H9 (cell line): ENCODE measurements around the gene COPS6. TPM values are rescaled to one million over a fixed set of nuclear protein-coding genes. Genes with fewer than 3 reads are reported as not detected.

Experiments
- DNase-seq: peaks from one replicate; pipeline ENCODE4 v3.0.0-alpha.2; 2017
- H2AFZ ChIP-seq: one replicate; pipeline ENCODE4 v1.6.1; 2013; ENCODE audit warnings: mild to moderate bottlenecking, low read length, control low read depth, moderate library complexity
- H2AK5ac ChIP-seq: 2 replicates; pipeline ENCODE4 v1.6.1; 2013; ENCODE audit warnings: low read length, control low read depth, mixed read lengths; ENCODE audit not compliant: insufficient read length
- H2BK120ac ChIP-seq: one replicate; pipeline ENCODE4 v1.6.1; 2013; ENCODE audit warnings: low read depth, mild to moderate bottlenecking, low read length, control low read depth, inconsistent platforms; ENCODE audit not compliant: poor library complexity, severe bottlenecking
- H2BK12ac ChIP-seq: 2 replicates; pipeline ENCODE4 v1.6.1; 2013; ENCODE audit warnings: low read length, control low read depth, mixed read lengths, low read depth; ENCODE audit not compliant: insufficient read length
- H2BK15ac ChIP-seq: 2 replicates; pipeline ENCODE4 v1.6.1; 2013; ENCODE audit warnings: low read depth, low read length, control low read depth
- H2BK20ac ChIP-seq: one replicate; pipeline ENCODE4 v1.6.1; 2013; ENCODE audit warnings: low read depth, mild to moderate bottlenecking, low read length, control low read depth, inconsistent platforms; ENCODE audit not compliant: poor library complexity, severe bottlenecking
- H2BK5ac ChIP-seq: 2 replicates; pipeline ENCODE4 v1.6.1; 2013; ENCODE audit warnings: low read length, control low read depth, mixed read lengths; ENCODE audit not compliant: insufficient read length
- H3K14ac ChIP-seq: 2 replicates; pipeline ENCODE4 v1.6.1; 2013; ENCODE audit warnings: low read length, control low read depth; ENCODE audit not compliant: insufficient read depth
- H3K18ac ChIP-seq: 2 replicates; pipeline ENCODE4 v1.6.1; 2013; ENCODE audit warnings: low read depth, mild to moderate bottlenecking, mixed read lengths, low read length, control low read depth; ENCODE audit not compliant: insufficient read length
- H3K23ac ChIP-seq: 2 replicates; pipeline ENCODE4 v1.6.1; 2013; ENCODE audit warnings: low read length, control low read depth, mixed read lengths, low read depth; ENCODE audit not compliant: insufficient read length
- H3K23me2 ChIP-seq: 2 replicates; pipeline ENCODE4 v1.6.1; 2013; ENCODE audit warnings: low read depth, mild to moderate bottlenecking, mixed read lengths, low read length, control low read depth; ENCODE audit not compliant: insufficient read length, poor library complexity, severe bottlenecking
- H3K27ac ChIP-seq: 2 replicates; pipeline ENCODE4 v1.5.1; 2013; ENCODE audit warnings: low read length, control low read depth, mixed read lengths, low read depth; ENCODE audit not compliant: insufficient read length
- H3K27me3 ChIP-seq: 2 replicates; pipeline ENCODE4 v1.6.1; 2013; ENCODE audit warnings: low read length, control low read depth, inconsistent platforms; ENCODE audit not compliant: insufficient read depth
- H3K4ac ChIP-seq: 2 replicates; pipeline ENCODE4 v1.6.1; 2013; ENCODE audit warnings: low read depth, mild to moderate bottlenecking, control low read depth, inconsistent platforms, low read length, moderate library complexity
- H3K4me1 ChIP-seq: 2 replicates; pipeline ENCODE4 v1.6.1; 2013; ENCODE audit warnings: low read length, control low read depth, inconsistent platforms; ENCODE audit not compliant: insufficient read depth
- H3K4me2 ChIP-seq: 2 replicates; pipeline ENCODE4 v1.6.1; 2013; ENCODE audit warnings: low read length, control low read depth, mixed read lengths; ENCODE audit not compliant: insufficient read length, insufficient read depth
- H3K56ac ChIP-seq: 2 replicates; pipeline ENCODE4 v1.6.1; 2013; ENCODE audit warnings: low read depth, mild to moderate bottlenecking, mixed read lengths, low read length, control low read depth; ENCODE audit not compliant: insufficient read length
- H3K79me1 ChIP-seq: 2 replicates; pipeline ENCODE4 v1.6.1; 2013; ENCODE audit warnings: low read depth, mild to moderate bottlenecking, moderate library complexity, low read length, control low read depth, inconsistent platforms; ENCODE audit not compliant: insufficient read depth, poor library complexity, severe bottlenecking
- H3K79me2 ChIP-seq: 2 replicates; pipeline ENCODE4 v1.6.1; 2013; ENCODE audit warnings: low read length, control low read depth, inconsistent platforms; ENCODE audit not compliant: insufficient read depth
- H3K9ac ChIP-seq: 2 replicates; pipeline ENCODE4 v1.6.1; 2013; ENCODE audit warnings: low read length, control low read depth, mixed read lengths; ENCODE audit not compliant: insufficient read length; ENCODE audit errors: extremely low read depth
- H3K9me3 ChIP-seq: one replicate; pipeline ENCODE4 v1.6.1; 2013; ENCODE audit warnings: low read depth, low read length, inconsistent platforms; ENCODE audit not compliant: control insufficient read depth
- H3T11ph ChIP-seq: one replicate; pipeline ENCODE4 v1.6.1; 2013; ENCODE audit warnings: mild to moderate bottlenecking, low read length, control low read depth, inconsistent platforms
- H4K20me1 ChIP-seq: one replicate; pipeline ENCODE4 v1.6.1; 2013; ENCODE audit not compliant: control insufficient read depth, insufficient read length, insufficient read depth
- H4K5ac ChIP-seq: 2 replicates; pipeline ENCODE4 v1.6.1; 2013; ENCODE audit warnings: low read depth, mild to moderate bottlenecking, mixed read lengths, low read length, control low read depth; ENCODE audit not compliant: insufficient read length
- H4K8ac ChIP-seq: replicated peaks from 2 replicates; pipeline ENCODE4 v1.6.1; 2013; ENCODE audit warnings: low read length, control low read depth, mixed read lengths, low read depth; ENCODE audit not compliant: insufficient read length
- H4K91ac ChIP-seq: 2 replicates; pipeline ENCODE4 v1.6.1; 2013; ENCODE audit warnings: low read depth, mild to moderate bottlenecking, moderate library complexity, mixed read lengths, low read length, control low read depth; ENCODE audit not compliant: insufficient read length
- H3K27ac Mint-ChIP-seq, 3 experiments: 2 replicates in 2 of 3; 3 replicates in 1 of 3; pipeline ENCODE4 v1.8.0; 2020 to 2021; ENCODE audit warnings: mixed read lengths in 3 of 3, mild to moderate bottlenecking in 1 of 3, moderate library complexity in 1 of 3
- H3K27me3 Mint-ChIP-seq: 2 replicates; pipeline ENCODE4 v1.8.0; 2021; ENCODE audit warnings: low read depth, mild to moderate bottlenecking, moderate library complexity, mixed read lengths
- H3K36me3 Mint-ChIP-seq, 3 experiments: 2 replicates in 2 of 3; 3 replicates in 1 of 3; pipeline ENCODE4 v1.8.0; 2020 to 2021; ENCODE audit warnings: low read depth in 3 of 3, mixed read lengths in 3 of 3; ENCODE audit not compliant: insufficient read depth in 1 of 3
- H3K4me1 Mint-ChIP-seq, 2 experiments: 2 replicates each; pipeline ENCODE4 v1.8.0; 2020; ENCODE audit warnings: mixed read lengths in 2 of 2
- H3K4me3 Mint-ChIP-seq, 2 experiments: 2 replicates in 1 of 2; 3 replicates in 1 of 2; pipeline ENCODE4 v1.8.0; 2020 to 2021; ENCODE audit warnings: mild to moderate bottlenecking in 2 of 2, mixed read lengths in 2 of 2, moderate library complexity in 1 of 2
- H3K9me3 Mint-ChIP-seq, 2 experiments: 2 replicates in 1 of 2; 3 replicates in 1 of 2; pipeline ENCODE4 v1.8.0; 2020; ENCODE audit warnings: mild to moderate bottlenecking in 2 of 2, mixed read lengths in 2 of 2, moderate library complexity in 1 of 2
- CTCF ChIP-seq: fragments of 200-600 bp; sonication (generic); conservative IDR thresholded peaks from 3 replicates; pipeline ENCODE4 v1.8.0; 2021; ENCODE audit warnings: antibody characterized with exemption, mild to moderate bottlenecking
- WGBS: extraction: QIAGEN DNeasy Blood & Tissue Kit; methylation state at CpG from one replicate; pipeline ENCODE4 v1.1.7; 2013; ENCODE audit warnings: missing lambda C conversion rate, low lambda C conversion rate, mixed read lengths; ENCODE audit not compliant: insufficient read length; ENCODE audit errors: extremely low coverage; 5-methylcytosine and 5-hydroxymethylcytosine counted together
- total RNA-seq: library from RNA; stranded (reverse); gene quantifications from 2 replicates; pipeline ENCODE4 v1.2.1, GENCODE V29; 2021

Gene COPS6
- total RNA-seq, 1 experiment from 2014 or later = 140 TPM

- Histone ChIP-seq H3K4me2 (no peak overlapping the region), H2BK120ac (no peak overlapping the region), H3K79me2 (no peaks in the 10 kb centered on the region), H3K4ac (no peak overlapping the region), H2BK15ac (no peak overlapping the region), H2BK20ac (no peak overlapping the region), H3K9me3 (no peaks in the 10 kb centered on the region), H3K23me2 (peaks cover 4% of the 10 kb centered on the region), H3K18ac (no peak overlapping the region), H3K79me1 (no peaks in the 10 kb centered on the region), H3K27ac (no peak overlapping the region), H2AK5ac (no peak overlapping the region), H4K20me1 (no peaks in the 10 kb centered on the region), H2BK5ac (no peak overlapping the region), H3K9ac (no peak overlapping the region), H4K91ac (no peak overlapping the region), H2AFZ (no peak overlapping the region), H4K5ac (no peak overlapping the region), H3K14ac (no peak overlapping the region), H4K8ac (no peak overlapping the region), H3K56ac (no peak overlapping the region), H3K23ac (no peak overlapping the region), H2BK12ac (no peak overlapping the region), H3K4me1 (no peaks in the 10 kb centered on the region), H3K27me3 (no peaks in the 10 kb centered on the region), H3T11ph (no peak overlapping the region)
- Mint-ChIP-seq H3K9me3 (no peaks in the 10 kb centered on the region; a peak in 1 of 5 replicates), H3K36me3 (peaks cover 57 to 61% (median 60%) of the 10 kb centered on the region in 3 experiments), H3K27ac (peak overlapping the region in 2 of 3 experiments; percentile 70 to 84; a peak in 6 of 7 replicates), H3K4me1 (peaks cover 9% of the 10 kb centered on the region in 2 experiments), H3K27me3 (peaks cover 5% of the 10 kb centered on the region), H3K4me3 (peak overlapping the region; percentile 73 to 96; a peak in 4 of 5 replicates)
- DNase-seq = no peak
- WGBS = no CpG with 5 or more reads among the region's 14 CpGs
- no peak for TF ChIP-seq CTCF
These were observed 2.0 kb downstream of the COPS6 start for GRCh38 chr7:100090527-100091410.
